Measurements from ENCODE around the gene CCL21. TPM values are rescaled to one million over a fixed set of nuclear protein-coding genes. Genes with fewer than 3 reads are reported as not detected.
"Not testable (repeated sequence)": the region's sequence is repeated elsewhere in the genome, so short reads cannot be mapped to it uniquely, and the experiment has no call there.

The CCL21 gene, protein sequence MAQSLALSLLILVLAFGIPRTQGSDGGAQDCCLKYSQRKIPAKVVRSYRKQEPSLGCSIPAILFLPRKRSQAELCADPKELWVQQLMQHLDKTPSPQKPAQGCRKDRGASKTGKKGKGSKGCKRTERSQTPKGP
- not detected in 2 replicates for total RNA-seq (2014; rRNA removed; shearing (Covaris generic))

GRCh38 chr9:34710023-34710422 lies at the start of gene CCL21:
CCL21 (minus strand) TSS chr9:34710136; CDS start chr9:34710066, 70 bp downstream.
- DNase-seq (ENCODE audit: low read depth), result no peak

GRCh38 chr9:34759432-34760134 lies 49.6 kb upstream of the CCL21 start:
- peak; percentile 4 for DNase-seq (ENCODE audit: low read depth)

DNA sequence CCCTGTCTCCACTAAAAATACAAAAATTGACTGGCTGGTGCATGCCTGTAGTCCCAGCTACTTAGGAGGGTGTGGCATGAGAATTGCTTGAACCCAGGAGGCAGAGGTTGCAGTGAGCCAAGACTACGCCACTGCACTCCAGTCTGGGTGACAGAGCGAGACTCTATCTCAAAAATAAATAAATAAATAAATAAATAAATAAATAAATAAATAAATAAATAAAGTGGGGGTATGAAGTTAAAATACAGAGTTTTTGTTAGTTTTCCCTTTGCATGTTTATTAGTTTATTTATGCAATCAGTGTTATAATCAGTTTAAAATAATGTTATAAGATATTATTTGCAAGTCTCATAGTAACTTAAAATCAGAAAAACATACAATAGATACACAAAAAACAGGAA lies 40.4 kb upstream of the CCL21 start:
- DNase-seq (ENCODE audit: low read depth), result not testable (repeated sequence)

DNA sequence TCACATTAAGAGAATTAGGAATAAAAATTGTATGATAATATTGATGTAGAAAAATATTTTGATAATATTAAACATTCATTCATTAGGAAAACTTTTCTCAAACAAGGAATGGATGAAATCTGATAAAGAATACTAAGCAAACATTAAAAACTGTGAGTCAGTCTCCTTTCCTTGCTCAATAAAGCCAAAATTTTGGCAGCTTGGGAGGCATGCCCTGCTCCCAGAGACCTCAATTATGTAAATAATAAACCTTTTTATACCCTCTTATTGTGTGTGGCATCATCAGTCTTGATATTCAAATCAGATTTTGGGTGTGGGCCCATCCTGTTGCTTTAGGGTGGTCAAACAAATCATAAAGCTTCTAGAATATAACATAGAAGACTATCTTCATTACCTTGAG lies 36.6 kb upstream of the CCL21 start:
- DNase-seq (ENCODE audit: low read depth), result no peak

DNA sequence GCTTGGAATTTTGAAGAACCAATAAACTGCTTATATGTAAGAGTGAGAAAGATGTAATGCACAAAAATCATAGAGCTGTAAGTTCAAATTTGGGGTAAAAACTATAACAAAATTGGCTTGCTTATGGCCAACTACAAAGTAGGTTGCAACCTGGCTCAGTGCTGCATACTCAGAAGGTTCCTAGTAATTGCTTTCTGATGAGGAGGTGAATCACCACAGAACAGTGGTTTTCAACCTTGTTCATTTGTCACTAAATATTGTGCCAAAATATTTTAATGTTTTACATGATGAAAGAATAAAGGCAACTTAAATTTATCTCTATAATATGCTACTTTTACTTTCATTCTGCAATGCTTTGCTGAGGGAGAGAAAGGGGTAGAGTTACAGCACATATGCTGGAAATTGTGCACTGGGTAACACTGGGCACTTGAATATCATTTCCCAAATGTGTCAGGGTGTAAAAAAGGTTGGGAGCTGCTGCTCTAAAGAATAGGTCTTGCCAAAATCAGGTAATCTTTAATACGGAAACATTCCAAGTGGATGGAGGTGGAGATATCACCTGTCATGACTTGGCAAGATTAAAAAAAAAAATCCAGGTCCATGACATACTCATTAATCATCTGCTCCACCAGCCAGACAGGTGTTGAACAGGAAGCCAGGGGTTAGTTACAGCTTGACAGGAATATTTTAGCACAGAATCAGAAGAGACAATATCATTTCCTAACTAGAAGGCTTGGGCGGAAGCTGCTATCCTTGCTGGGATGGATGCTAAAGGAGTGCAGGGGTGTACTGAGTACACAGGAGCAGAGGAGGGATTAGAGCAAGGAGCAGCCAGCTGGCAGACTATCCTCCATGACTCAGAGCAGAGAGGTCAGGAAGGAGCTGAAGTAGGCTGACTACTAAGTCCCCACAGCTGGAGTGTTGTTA lies 34.6 kb upstream of the CCL21 start:
- DNase-seq (ENCODE audit: low read depth), result peak; percentile 13

GRCh38 chr9:34742710-34743109 lies 32.8 kb upstream of the CCL21 start:
- DNase-seq (ENCODE audit: low read depth), result no peak

GRCh38 chr9:34741628-34742027 lies 31.7 kb upstream of the CCL21 start:
- DNase-seq (ENCODE audit: low read depth), result no peak

GRCh38 chr9:34740176-34740575 lies 30.2 kb upstream of the CCL21 start:
- DNase-seq (ENCODE audit: low read depth), result not testable (repeated sequence)

DNA sequence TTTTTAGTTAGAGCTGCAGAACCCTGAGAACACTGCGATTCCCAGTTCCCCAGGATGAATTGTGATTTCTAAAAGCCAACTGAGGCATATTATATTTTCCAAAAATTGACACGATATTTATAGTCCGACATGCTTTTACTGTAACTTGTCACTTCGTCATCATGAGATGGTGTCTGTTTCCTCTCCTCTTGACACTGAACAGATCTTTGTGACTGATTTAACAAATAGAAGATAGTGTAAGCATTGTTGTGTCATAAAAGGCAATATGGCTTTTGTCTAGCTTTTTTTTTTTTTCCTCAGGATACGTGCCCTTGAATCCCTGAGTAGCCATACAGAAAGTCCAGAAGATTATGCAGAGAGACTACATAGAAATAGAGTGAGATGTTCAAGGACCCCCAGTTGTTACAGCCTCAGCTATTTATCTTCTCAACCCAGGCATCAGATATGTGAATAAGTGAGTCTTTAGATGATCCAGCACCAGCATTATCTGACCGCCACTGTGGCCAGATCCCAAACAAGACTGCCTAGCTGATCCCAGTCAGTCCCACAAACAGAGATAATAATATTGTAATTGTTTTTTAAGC lies 27.8 kb upstream of the CCL21 start:
- DNase-seq (ENCODE audit: low read depth), result no peak

DNA sequence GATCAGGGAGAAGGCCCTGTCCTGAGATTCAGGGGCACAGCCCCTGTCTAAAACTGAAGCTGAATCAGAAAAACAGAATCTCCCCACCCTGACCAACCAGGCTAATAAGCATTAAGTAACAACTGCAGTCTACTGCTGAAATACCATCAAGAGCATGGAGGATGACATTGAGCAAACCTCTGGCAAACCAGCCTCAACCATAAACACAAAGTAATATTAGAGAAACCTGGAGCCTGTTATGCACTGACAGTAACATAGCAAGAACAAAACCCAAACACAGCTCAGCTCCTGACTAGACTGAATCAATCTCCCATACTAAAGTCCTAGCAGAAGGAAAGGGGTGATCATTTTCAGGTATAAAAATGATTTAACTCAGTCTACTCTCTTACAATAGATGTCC lies 24.8 kb upstream of the CCL21 start:
- no peak for DNase-seq (ENCODE audit: low read depth)

DNA sequence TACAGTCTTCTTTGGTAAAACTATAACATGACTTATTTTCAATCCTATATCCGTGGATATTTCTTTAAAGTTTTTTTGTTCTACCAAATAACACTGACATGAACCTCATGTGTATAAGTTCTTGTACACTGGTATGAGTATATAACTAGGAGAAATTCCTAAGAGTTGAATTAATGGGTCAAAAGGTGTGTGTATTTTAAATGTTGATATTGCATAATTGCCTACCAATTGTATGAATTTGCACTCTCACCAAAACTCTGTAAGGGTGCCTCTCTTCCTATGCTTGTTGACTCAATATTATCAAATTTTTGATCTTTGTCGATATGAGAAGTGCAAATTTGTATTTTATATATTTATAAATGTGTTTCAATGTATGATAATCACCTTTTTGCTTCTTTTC lies 22.9 kb upstream of the CCL21 start:
- no peak for DNase-seq (ENCODE audit: low read depth)

- DNase-seq (ENCODE audit: low read depth), result no peak
These were observed 22.5 kb upstream of the CCL21 start for GRCh38 chr9:34732478-34732877.

DNA sequence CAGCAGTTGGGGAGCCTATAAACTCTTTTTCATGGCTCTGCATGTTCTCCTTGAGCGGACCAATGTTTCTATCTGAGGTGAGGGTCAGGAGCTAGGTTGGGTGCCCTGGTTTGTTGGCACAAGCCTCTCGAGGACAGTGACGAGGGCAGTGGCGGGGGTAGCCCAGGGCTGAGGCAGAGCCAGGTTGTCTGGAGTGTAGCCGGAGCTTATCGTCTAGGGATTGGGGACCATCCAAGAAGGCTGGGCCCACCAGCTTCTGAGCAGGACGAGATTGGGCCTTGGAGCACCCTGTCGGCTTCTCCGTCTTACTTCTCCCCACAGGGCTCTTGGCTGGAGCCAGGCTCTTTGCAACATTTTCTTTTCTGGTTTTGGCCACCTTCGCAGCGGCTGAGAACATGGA lies 13.2 kb upstream of the CCL21 start:
- DNase-seq (ENCODE audit: low read depth), result no peak

DNA sequence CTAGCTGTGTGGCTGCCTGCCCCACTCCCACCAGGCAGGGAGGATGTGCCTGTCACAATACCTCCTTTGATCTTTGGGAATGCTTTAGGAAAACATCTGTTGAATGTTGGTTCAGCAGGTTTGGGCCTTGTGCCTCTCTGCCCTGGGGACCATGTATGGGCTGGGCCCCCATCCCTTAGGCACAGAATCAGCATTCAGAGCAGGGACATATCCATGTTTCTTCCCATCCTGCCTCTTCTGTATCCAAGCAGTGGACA lies 9.8 kb upstream of the CCL21 start:
- not testable (repeated sequence) for DNase-seq (ENCODE audit: low read depth)

DNA sequence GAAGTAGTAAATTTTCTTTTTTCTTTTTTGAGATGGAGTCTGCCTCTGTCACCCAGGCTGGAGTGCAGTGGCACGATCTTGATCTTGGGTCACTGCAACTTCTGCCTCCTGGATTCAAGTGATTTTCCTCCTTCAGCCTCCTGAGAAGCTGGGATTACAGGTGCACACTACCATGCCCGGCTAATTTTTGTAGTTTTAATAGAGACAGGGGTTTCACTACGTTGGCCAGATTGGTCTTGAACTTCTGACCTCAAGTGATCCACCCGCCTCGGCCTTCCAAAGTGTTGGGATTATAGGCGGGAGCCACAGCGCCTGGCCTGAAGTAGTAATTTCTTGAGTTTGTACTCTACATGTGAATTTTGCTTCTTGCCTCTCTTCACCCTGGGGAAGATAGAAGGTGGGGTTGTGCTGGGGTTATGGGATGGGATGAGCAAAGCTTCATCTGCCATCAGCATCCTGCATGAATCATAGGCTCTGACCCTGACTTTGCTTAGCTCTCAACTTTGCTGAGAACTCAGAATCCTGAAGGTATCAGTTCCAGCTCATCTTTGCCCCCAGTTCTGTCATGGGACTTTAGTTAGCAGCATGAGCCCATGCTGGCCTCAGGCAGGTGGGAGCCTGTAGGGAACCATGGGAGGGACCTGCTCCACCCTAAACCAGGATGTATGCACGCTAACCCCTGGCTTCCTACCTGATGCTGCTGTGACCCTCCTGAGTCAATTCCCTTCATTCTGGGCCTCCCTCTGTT lies 9.3 kb upstream of the CCL21 start:
- DNase-seq (ENCODE audit: low read depth), result no peak

DNA sequence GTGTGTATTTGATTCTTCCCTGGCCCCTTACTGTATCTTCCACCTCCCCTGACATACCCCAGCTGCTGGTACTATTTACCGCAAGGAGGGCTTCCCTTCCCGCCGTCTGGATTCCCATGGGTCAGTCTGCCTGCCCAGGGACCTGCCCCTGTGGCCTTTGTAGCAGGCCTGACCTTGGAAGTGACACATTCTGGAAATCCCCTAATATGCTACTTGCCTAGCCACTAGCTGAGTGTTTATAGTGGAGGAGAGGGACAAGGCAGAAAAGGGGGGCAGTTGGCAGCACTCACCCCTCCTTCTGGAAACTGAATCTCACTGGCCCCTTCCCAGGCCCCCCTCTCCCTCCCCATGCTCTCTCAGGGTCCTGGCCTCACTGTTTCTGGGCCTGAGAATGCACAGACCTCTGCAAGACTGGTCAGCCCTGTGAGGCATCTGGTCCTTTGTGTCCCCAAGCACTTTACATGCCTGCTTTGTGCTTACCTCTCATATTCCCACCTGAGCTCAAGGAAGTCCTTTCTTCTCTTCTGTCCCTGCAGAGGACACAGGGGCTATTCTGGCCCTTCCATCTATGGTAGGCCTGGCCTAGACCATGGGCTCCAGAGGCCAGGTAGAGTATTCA lies 8.2 kb upstream of the CCL21 start:
- DNase-seq (ENCODE audit: low read depth), result peak; percentile 22

GRCh38 chr9:34716711-34717110 lies 6.8 kb upstream of the CCL21 start:
- no peak for DNase-seq (ENCODE audit: low read depth)

- DNase-seq (ENCODE audit: low read depth), result no peak
These were observed 5.8 kb upstream of the CCL21 start for GRCh38 chr9:34715639-34716215.

GRCh38 chr9:34714007-34714406 lies 4.1 kb upstream of the CCL21 start:
- DNase-seq (ENCODE audit: low read depth), result no peak

DNA sequence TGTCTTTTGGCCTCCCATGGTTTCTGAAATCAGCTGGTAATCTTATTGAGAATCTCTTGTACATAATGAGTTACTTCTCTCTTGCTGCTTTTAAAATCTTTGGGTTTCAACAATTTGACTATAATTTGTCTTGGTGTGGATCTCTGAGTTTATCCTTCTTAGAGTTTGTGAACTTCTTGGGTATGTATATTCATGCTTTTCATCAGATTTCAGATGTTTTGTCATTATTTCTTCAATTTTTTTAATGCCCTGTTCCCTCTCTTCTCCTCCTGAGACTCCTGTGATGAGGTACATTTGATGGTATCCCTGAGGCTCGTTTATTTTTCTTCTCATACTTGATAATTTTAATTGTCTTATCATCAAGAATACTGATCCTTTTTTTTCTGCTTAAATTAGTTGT lies 2.2 kb upstream of the CCL21 start:
- DNase-seq (ENCODE audit: low read depth), result no peak

All from RPMI7951 (cell line).